ENCODE measurements around the gene EPN1.

The EPN1 gene

GRCh38 chr19:55636723-55637122 lies 38.3 kb upstream of the EPN1 start:
- no peak overlapping the region for H3K4me3 ChIP-seq (replicated peaks in 1 of 2; ENCODE audit: low read depth in 2 of 2, low read length in 2 of 2)
- TF ChIP-seq CTCF (IDR thresholded peaks at IDR 0.05; ENCODE audit: low read depth, low read length), result no peak
- no peak for DNase-seq (ENCODE audit: low read depth in 2 of 2)

GRCh38 chr19:55637534-55637933 lies 37.5 kb upstream of the EPN1 start:
- H3K4me3 ChIP-seq (replicated peaks in 1 of 2; ENCODE audit: low read depth in 2 of 2, low read length in 2 of 2), result no peak overlapping the region
- no peak for DNase-seq (ENCODE audit: low read depth in 2 of 2)
- TF ChIP-seq CTCF (IDR thresholded peaks at IDR 0.05; ENCODE audit: low read depth, low read length), result no peak

GRCh38 chr19:55638864-55639359 lies 36.1 kb upstream of the EPN1 start:
- DNase-seq (ENCODE audit: low read depth in 2 of 2), result peak; percentile 38 to 55
- peak; percentile 49 for TF ChIP-seq CTCF (IDR thresholded peaks at IDR 0.05; ENCODE audit: low read depth, low read length)
- H3K4me3 ChIP-seq (replicated peaks in 1 of 2; ENCODE audit: low read depth in 2 of 2, low read length in 2 of 2), result no peak overlapping the region

- peak overlapping the region; percentile 81 to 88 for H3K4me3 ChIP-seq (replicated peaks in 1 of 2; ENCODE audit: low read depth in 2 of 2, low read length in 2 of 2)
- peak; percentile 57 to 77 for DNase-seq (ENCODE audit: low read depth in 2 of 2)
- peak; percentile 25 for TF ChIP-seq CTCF (IDR thresholded peaks at IDR 0.05; ENCODE audit: low read depth, low read length)
These were observed 34.9 kb upstream of the EPN1 start for GRCh38 chr19:55640043-55640576.

- no peak for TF ChIP-seq CTCF (IDR thresholded peaks at IDR 0.05; ENCODE audit: low read depth, low read length)
- peak within 1 kb of the TSS; percentile 81 to 88 for H3K4me3 ChIP-seq (replicated peaks in 1 of 2; ENCODE audit: low read depth in 2 of 2, low read length in 2 of 2)
- peak; percentile 75 to 91 for DNase-seq (ENCODE audit: low read depth in 2 of 2)
These were observed 34.2 kb upstream of the EPN1 start, which contains the start of gene ZNF580 for GRCh38 chr19:55640577-55641425. ZNF580 (plus strand) TSS chr19:55641002; CDS start chr19:55642509, 1,507 bp downstream.

- no peak for TF ChIP-seq CTCF (IDR thresholded peaks at IDR 0.05; ENCODE audit: low read depth, low read length)
- DNase-seq (ENCODE audit: low read depth in 2 of 2), result peak in 1 of 2 donors; percentile 32
These were observed 33.4 kb upstream of the EPN1 start for GRCh38 chr19:55641426-55642152.

More at GRCh38 chr19:55641426-55642152, 33.4 kb upstream of the EPN1 start:
- H3K4me3 ChIP-seq (replicated peaks in 1 of 2; ENCODE audit: low read depth in 2 of 2, low read length in 2 of 2), result peak overlapping the region; percentile 81 to 88
